Measurements from ENCODE around the gene HDDC3. TPM values are rescaled to one million over a fixed set of nuclear protein-coding genes. Genes with fewer than 3 reads are reported as not detected.

The HDDC3 gene
- total RNA-seq, 1 experiment from 2014 or later = 13.3 TPM

- no peak overlapping the region for H2AFZ ChIP-seq (ENCODE audit: low read length)
- H2BK5ac ChIP-seq (ENCODE audit: insufficient read length, low read length) = no peak overlapping the region
- no peak overlapping the region for H3K4me2 ChIP-seq (ENCODE audit: insufficient read depth, insufficient read length, low read length)
- no peak overlapping the region for H3K23ac ChIP-seq (ENCODE audit: insufficient read length, low read depth, low read length)
- no peak overlapping the region for H3K27ac Mint-ChIP-seq
- peaks cover 5% of the 10 kb centered on the region in 2 experiments for H3K4me1 Mint-ChIP-seq
- H3K79me2 ChIP-seq (ENCODE audit: insufficient read depth, low read length) = no peaks in the 10 kb centered on the region; the same call in 1 of the 2 replicates
- no peak overlapping the region for H4K91ac ChIP-seq (ENCODE audit: insufficient read length, low read depth, low read length)
- H4K5ac ChIP-seq (ENCODE audit: insufficient read length, low read depth, low read length) = no peak overlapping the region
- peaks cover 52 to 75% (median 67%) of the 10 kb centered on the region in 3 experiments; a peak in 6 of 7 replicates for H3K36me3 Mint-ChIP-seq (ENCODE audit: insufficient read depth in 1 of 3, low read depth in 3 of 3)
- no peak overlapping the region for H3K4ac ChIP-seq (ENCODE audit: low read depth, low read length)
- no peaks in the 10 kb centered on the region for H3K4me1 ChIP-seq (ENCODE audit: insufficient read depth, low read length)
- TF ChIP-seq, protein P1, sequence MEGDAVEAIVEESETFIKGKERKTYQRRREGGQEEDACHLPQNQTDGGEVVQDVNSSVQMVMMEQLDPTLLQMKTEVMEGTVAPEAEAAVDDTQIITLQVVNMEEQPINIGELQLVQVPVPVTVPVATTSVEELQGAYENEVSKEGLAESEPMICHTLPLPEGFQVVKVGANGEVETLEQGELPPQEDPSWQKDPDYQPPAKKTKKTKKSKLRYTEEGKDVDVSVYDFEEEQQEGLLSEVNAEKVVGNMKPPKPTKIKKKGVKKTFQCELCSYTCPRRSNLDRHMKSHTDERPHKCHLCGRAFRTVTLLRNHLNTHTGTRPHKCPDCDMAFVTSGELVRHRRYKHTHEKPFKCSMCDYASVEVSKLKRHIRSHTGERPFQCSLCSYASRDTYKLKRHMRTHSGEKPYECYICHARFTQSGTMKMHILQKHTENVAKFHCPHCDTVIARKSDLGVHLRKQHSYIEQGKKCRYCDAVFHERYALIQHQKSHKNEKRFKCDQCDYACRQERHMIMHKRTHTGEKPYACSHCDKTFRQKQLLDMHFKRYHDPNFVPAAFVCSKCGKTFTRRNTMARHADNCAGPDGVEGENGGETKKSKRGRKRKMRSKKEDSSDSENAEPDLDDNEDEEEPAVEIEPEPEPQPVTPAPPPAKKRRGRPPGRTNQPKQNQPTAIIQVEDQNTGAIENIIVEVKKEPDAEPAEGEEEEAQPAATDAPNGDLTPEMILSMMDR (conservative IDR thresholded peaks at IDR 0.05) = no peak
- no peaks in the 10 kb centered on the region for H3K23me2 ChIP-seq (ENCODE audit: insufficient read length, low read depth, low read length, poor library complexity, severe bottlenecking)
- no peaks in the 10 kb centered on the region for H3K79me1 ChIP-seq (ENCODE audit: insufficient read depth, low read depth, low read length, poor library complexity, severe bottlenecking)
- H4K8ac ChIP-seq (replicated peaks; ENCODE audit: insufficient read length, low read depth, low read length) = no peak overlapping the region
- no CpG with 5 or more reads among the region's 4 CpGs for WGBS (ENCODE audit: extremely low coverage, insufficient read length, low lambda C conversion rate)
- H2BK15ac ChIP-seq (ENCODE audit: low read depth, low read length) = no peak overlapping the region
- H3K27me3 Mint-ChIP-seq (ENCODE audit: low read depth) = no peaks in the 10 kb centered on the region; the same call in 1 of the 2 replicates
- no peak overlapping the region for H3K9ac ChIP-seq (ENCODE audit: extremely low read depth, insufficient read length, low read length)
- no peak overlapping the region for H3K4me3 Mint-ChIP-seq
- H3K14ac ChIP-seq (ENCODE audit: insufficient read depth, low read length) = no peak overlapping the region
- no peaks in the 10 kb centered on the region for H3K9me3 ChIP-seq (ENCODE audit: control insufficient read depth, low read depth, low read length)
- no peak overlapping the region for H3T11ph ChIP-seq (ENCODE audit: low read length)
- H3K27me3 ChIP-seq (ENCODE audit: insufficient read depth, low read length) = no peaks in the 10 kb centered on the region
- H2BK120ac ChIP-seq (ENCODE audit: low read depth, low read length, poor library complexity, severe bottlenecking) = no peak overlapping the region
- no peak for DNase-seq
- no peaks in the 10 kb centered on the region for H3K9me3 Mint-ChIP-seq
- H2AK5ac ChIP-seq (ENCODE audit: insufficient read length, low read length) = no peak overlapping the region
- no peak overlapping the region for H3K18ac ChIP-seq (ENCODE audit: insufficient read length, low read depth, low read length)
- no peak overlapping the region for H2BK20ac ChIP-seq (ENCODE audit: low read depth, low read length, poor library complexity, severe bottlenecking)
- no peak overlapping the region for H3K56ac ChIP-seq (ENCODE audit: insufficient read length, low read depth, low read length)
- no peaks in the 10 kb centered on the region for H4K20me1 ChIP-seq (ENCODE audit: control insufficient read depth, insufficient read depth, insufficient read length)
- H3K27ac ChIP-seq (ENCODE audit: insufficient read length, low read depth, low read length) = no peak overlapping the region
- H2BK12ac ChIP-seq (ENCODE audit: insufficient read length, low read depth, low read length) = no peak overlapping the region
Measured at GRCh38 chr15:90941038-90941437, 8.7 kb upstream of the HDDC3 start.
